GM21515 (cell line): ENCODE results near the gene GLT1D1.

ENCODE experiments used
- ATAC-seq: cut with Tn5 transposase; IDR thresholded peaks from one replicate; pipeline ENCODE4 v1.9.1; 2021; ENCODE audit not compliant: unreplicated experiment

The GLT1D1 gene

GRCh38 chr12:128909653-128910052 lies 56.4 kb downstream of the GLT1D1 start:
- no peak for ATAC-seq

DNA sequence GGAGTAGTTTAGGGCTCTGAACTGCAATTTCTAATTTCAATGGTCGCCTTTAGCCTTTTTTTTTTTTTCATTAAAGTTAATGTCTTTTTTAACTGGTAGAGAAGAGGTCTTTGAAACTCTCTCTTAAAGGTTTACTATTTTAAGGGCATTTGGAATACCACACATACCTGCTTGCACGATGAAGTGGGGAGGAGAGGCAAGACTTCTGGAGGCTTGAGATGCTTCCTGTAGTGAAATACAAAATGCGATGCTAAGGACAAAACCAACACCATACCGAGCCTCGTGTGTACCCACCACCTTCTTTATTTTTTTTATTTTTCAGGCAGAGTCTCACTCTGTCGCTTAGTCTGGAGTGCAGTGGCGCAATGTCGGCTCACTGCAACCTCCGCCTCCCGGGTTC lies 57.4 kb downstream of the GLT1D1 start:
- ATAC-seq, result no peak

DNA sequence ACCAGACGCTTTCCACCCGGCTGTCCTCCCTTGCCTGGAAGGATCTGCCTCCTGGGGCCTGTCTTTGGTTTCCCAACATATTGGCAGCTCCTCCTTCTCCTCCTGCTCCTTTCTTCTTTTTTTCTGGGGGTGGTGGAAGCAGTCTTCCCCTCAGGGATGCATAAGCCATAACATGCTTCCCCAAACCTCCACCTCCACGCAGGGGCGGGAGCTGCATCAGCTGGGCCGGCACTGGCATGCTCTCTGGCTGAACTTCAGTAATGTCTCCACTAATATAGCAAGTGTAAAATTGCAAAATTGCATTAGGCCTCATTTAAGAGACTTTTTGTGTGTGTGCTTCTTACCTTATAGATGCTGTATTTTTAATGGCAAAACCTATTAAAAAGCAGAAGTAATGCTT lies 58.6 kb downstream of the GLT1D1 start:
- no peak for ATAC-seq

DNA sequence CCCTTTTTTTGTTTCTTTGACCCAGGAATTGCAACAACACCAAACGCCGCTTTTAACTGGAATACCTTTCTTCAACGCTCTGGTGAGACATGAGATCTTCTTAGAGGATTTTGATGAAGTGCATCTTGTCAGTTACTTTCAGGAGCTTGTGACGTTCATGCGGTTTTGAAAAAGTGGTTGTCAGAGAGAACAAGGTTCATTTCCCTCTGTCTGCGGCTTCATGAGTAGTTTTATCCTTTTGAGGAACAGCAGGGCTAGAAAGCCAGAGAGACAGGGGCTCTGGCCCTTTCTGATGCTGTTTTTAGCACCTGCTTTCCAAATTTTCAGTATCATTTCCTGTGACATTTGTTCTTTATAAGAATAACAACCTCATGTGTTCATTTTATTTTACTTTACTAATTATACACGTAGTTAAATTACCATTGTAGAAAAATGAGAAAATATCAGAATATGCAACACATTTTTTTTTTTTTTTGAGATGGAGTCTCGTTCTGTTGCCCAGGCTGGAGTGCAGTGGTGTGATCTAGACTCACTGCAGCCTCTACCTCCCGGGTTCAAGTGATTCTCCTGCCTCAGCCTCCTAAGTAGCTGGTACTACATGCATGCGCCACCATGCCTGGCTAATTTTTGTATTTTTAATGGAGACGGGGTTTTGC lies 61.8 kb downstream of the GLT1D1 start:
- peak; percentile 88 for ATAC-seq

DNA sequence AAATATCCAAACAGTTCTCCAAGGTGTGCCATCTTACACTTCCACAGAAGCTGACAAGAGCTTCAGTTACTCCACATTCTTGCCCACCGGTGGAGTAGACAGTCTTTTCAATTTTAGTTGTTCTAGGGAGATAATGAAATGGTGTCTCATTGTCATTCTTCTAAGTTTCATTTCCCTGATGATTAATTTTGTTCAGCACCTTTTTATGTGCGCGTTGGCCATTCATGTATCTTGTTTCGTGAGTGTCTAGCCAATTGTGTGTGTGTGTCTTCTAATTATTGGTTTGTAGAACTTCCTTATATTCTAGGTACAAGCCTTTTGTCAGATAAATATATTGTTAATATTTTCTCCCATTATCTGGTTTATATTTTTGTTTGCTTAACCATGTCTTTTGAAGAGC lies 63.1 kb downstream of the GLT1D1 start:
- no peak for ATAC-seq

DNA sequence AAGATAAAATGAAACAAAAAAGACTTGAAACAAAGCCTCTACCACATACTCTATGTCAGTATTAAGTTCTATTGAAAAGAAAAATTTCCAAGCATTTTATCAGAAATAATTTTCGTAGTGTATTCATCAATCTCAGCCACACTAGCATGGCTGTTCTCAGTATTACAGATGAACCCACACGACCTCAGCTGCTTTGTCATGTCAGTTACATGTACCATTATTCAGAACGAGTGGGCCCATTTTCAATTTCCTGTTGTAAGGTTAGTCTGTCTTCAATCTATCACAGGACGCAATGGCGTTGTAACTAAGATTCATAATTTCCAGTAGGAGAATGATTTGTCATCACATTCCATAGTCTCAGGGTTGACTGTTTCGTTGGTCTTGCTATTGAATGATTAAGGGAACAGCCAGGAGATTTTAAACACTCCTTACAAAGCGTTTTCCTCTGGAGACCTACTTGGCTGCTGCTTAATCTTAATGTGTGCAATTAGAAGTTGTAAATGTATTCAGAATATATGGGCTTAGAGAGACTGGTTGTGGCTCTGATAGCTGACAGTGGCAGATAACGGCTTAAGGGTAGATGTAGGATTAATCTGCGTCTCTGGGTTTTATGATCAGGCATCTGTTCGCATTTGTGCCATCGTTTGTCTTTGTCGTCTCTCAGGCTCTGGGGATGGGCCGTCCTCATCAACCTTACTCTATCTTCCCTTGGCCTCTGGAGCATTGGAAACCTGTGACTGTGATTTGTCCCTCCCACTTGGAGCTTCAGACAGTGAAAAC lies 65.4 kb downstream of the GLT1D1 start:
- no peak for ATAC-seq

DNA sequence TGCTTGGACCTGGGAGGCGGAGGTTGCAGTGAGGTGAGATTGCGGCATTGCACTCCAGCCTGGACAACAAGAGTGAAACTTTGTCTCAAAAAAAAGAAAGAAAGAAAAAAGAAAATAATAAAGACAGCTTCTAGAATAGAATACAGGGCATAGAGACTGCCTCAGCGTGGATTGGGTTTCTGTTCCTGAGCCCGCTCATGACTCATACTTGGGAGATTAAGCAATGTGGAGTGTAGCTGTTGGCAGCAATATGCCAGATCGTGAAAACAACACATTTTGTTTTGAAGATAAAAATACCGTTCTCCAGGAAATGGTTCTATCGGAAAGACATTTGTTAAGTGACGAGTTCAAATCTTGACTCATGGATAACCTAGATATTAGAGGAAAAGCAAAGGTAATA lies 67.2 kb downstream of the GLT1D1 start:
- no peak for ATAC-seq

DNA sequence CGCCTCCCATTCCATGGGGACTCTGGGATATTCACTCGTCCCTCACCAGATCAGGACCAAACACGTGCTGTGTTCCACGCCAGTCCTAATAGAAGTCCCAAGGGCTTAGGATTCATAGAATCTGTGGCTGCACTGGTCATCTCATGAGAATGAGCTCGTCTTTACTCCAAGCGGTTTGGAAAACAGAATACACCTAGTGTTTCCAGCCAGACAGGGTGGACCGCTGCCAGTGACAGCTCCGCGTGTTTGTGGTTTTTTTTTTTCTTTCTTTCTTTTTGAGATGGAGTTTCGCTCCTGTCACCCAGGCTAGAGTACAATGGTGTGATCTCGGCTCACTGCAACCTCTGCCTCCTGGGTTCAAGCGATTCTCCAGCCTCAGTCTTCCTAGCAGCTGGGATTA lies 75.1 kb downstream of the GLT1D1 start:
- no peak for ATAC-seq

- no peak for ATAC-seq
These were observed 75.8 kb downstream of the GLT1D1 start for GRCh38 chr12:128929057-128929456.

DNA sequence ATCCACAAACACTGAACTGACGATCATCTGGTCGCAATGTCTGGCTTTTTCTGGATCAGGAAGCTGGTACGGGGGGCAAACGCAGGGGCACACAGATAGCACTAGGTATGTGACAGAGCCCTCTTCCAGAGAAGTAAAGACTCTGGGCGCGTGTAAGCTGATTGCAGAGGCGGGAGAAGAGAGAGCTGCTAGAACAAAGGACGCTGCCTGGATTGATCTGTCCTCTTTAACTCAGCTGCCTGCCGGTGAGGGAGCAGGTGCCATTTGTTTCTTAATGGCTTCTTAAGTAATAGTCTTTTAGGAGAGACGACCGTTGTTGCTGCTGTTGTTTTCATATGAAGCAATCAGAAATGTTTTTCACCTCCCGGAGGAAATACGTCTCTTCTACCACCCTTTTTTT lies 77.3 kb downstream of the GLT1D1 start:
- ATAC-seq, result no peak

- ATAC-seq, result no peak
These were observed 79.2 kb downstream of the GLT1D1 start for GRCh38 chr12:128932521-128932920.

- no peak for ATAC-seq
These were observed 79.8 kb downstream of the GLT1D1 start for GRCh38 chr12:128933039-128933438.

- ATAC-seq, result no peak
These were observed 80.6 kb downstream of the GLT1D1 start for GRCh38 chr12:128933926-128934325.

- ATAC-seq, result no peak
These were observed 85.6 kb downstream of the GLT1D1 start for GRCh38 chr12:128938886-128939285.

DNA sequence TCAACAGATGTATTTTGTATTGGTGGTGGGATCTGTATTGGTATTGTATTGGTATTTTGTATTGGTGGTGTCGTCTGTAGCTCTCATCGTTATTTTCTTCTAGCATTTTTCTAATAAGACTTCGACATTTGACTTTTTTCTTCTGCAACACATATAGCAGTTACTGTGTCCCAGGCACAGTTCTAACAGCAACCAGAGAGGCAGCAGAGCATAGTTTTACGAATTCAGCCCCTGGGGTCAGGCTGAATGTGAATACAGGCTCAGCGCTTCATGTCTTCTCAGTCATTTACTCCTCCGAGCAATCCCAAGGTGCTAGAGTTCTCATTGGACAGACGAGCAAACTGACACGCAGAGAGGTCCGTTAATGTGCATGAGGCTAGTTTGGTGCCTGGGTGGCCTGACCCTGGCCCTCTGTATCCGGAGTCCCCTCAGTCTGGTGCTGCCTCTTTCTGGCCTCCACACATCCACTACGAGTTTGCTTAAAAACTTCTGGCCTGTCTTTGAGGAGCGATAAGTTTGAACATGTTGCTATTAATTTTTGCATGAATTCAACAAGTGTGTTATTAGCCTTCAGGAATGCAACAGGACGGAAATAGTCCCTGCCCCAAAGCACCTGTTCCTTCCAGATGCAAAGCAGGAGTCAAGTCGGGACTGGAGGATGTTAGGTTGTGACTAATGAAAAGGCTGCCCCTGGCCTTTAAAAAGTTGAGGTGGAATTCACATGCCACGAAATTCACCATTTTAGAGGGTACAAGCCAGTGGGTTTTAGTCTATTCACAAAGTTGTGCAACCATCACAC lies 87.0 kb downstream of the GLT1D1 start:
- no peak for ATAC-seq

DNA sequence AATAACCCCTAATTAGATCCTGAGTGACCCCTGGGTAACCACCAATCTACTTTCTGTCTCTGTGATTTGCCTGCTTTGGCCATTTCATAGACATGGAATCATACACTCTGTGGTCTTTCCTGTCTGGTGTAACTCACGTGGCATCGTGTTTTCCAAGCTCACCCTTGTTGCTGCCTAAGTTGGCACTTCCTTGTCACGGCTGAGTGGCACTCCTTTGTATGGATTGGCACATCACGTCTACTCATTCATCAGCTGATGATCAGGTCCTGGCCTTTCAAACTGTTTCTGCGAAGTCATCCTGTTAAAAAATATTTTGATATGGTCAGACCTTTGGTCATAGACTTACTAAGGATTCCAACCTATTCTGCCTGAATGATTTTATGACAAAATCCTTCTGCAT lies 87.7 kb downstream of the GLT1D1 start:
- ATAC-seq, result no peak

DNA sequence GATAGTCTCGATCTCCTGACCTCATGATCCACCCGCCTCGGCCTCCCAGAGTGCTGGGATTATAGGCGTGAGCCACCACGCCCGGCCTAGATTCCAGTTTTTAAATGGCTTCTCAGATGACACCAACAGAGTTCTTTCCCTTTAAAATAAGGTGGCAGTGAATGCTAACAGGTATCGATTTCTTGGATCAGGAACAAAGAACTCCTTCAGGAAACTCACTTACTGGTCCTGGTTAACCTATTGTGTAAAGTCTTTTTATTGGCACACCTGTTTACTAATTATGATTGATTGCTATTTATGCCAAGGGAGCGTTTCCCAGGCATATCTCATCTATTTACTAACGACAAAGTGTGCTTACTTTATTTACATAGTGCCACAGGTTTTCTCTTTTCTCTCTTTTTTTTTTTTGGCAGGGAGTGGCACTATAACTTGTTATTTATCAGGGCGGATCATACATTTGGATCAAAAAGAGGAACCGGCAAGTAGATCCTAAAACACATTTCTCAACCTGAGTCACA lies 89.7 kb downstream of the GLT1D1 start:
- ATAC-seq, result no peak

GRCh38 chr12:128944956-128945355 lies 91.7 kb downstream of the GLT1D1 start:
- ATAC-seq, result no peak

- no peak for ATAC-seq
These were observed 93.9 kb downstream of the GLT1D1 start for GRCh38 chr12:128947209-128947608.

- ATAC-seq, result no peak
These were observed 95.8 kb downstream of the GLT1D1 start for GRCh38 chr12:128949086-128949485.

- ATAC-seq, result no peak
These were observed 98.2 kb downstream of the GLT1D1 start for GRCh38 chr12:128951448-128951847.

- ATAC-seq, result no peak
These were observed 103.5 kb downstream of the GLT1D1 start for GRCh38 chr12:128956755-128957154.
